Measurements from ENCODE around the gene VAPA.
"Not testable (repeated sequence)": the region's sequence is repeated elsewhere in the genome, so short reads cannot be mapped to it uniquely, and the experiment has no call there.

VAPA gene

GRCh38 chr18:9887992-9888391, 25.8 kb upstream of the VAPA start:
- DNase-seq = no peak

GRCh38 chr18:9890196-9890595, 23.6 kb upstream of the VAPA start:
- no peak for DNase-seq

- no peak for DNase-seq
These were observed 22.9 kb upstream of the VAPA start for GRCh38 chr18:9890957-9891356.

- not testable (repeated sequence) for DNase-seq
These were observed 22.3 kb upstream of the VAPA start for GRCh38 chr18:9891515-9891914.

- no peak for DNase-seq
These were observed 19.3 kb upstream of the VAPA start for GRCh38 chr18:9894454-9895068.

- no peak for DNase-seq
These were observed 16.7 kb upstream of the VAPA start for GRCh38 chr18:9897129-9897528.

GRCh38 chr18:9897787-9898291, 16.0 kb upstream of the VAPA start:
- DNase-seq = not testable (repeated sequence)

GRCh38 chr18:9898792-9899549, 14.8 kb upstream of the VAPA start:
- peak; percentile 22 to 30 for DNase-seq

- DNase-seq = not testable (repeated sequence)
These were observed 14.3 kb upstream of the VAPA start for GRCh38 chr18:9899550-9899930.

GRCh38 chr18:9900699-9901098, 13.1 kb upstream of the VAPA start:
- no peak for DNase-seq

- no peak for DNase-seq
These were observed 12.4 kb upstream of the VAPA start for GRCh38 chr18:9901377-9901776.

- not testable (repeated sequence) for DNase-seq
These were observed 11.6 kb upstream of the VAPA start for GRCh38 chr18:9902264-9902663.

- no peak for DNase-seq
These were observed 11.0 kb upstream of the VAPA start for GRCh38 chr18:9902832-9903231.

- no peak for DNase-seq
These were observed 8.4 kb upstream of the VAPA start for GRCh38 chr18:9905401-9905922.

GRCh38 chr18:9906481-9906880, 7.3 kb upstream of the VAPA start:
- DNase-seq = peak; percentile 38 to 62

GRCh38 chr18:9907867-9908266, 5.9 kb upstream of the VAPA start:
- DNase-seq = no peak

GRCh38 chr18:9910071-9910470, 3.7 kb upstream of the VAPA start:
- no peak for DNase-seq

GRCh38 chr18:9910661-9911060, 3.2 kb upstream of the VAPA start:
- DNase-seq = no peak

- DNase-seq = no peak
These were observed 2.6 kb upstream of the VAPA start for GRCh38 chr18:9911226-9911625.

- not testable (repeated sequence) for DNase-seq
These were observed 1.5 kb upstream of the VAPA start for GRCh38 chr18:9912285-9912684.

GRCh38 chr18:9913151-9913525, 678 bp upstream of the VAPA start:
- no peak for DNase-seq

- peak in 1 of 2 experiments; percentile 40 for DNase-seq
These were observed 443 bp downstream of the VAPA start for GRCh38 chr18:9914334-9914583.

GRCh38 chr18:9914584-9915290, 921 bp downstream of the VAPA start:
- DNase-seq = peak; percentile 51 to 62

Measured in AML-193 (cell line).